SKM-1 (cell line): ENCODE measurements around the gene RTEL1.
"Not testable (repeated sequence)": the region's sequence is repeated elsewhere in the genome, so short reads cannot be mapped to it uniquely, and the experiment has no call there.

ENCODE experiments used
- DNase-seq: peaks from one replicate; lab custom pipeline; 2025; ENCODE audit not compliant: unreplicated experiment; lab: John Stamatoyannopoulos, UW

Gene RTEL1

GRCh38 chr20:63708301-63709148 lies 50.4 kb downstream of the RTEL1 start:
- DNase-seq: no peak

DNA sequence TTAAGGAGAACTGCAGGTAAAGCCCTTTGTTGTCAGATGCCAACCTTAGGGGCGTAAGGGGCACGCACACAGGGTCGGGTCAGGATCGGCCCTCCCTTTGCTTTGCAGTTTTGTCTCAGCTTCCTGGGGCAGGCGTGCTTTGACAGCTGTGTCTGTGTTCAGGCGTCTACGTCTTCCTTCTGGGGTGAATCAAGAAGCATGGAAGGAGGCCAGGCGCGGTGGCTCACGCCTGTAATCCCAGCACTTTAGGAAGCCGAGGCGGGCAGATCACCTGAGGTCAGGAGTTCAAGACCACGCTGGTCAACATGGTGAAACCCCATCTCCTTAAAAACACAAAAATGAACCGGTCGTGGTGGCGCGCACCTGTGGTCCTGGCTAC lies 51.0 kb downstream of the RTEL1 start:
- no peak for DNase-seq

GRCh38 chr20:63711085-63711645 lies 53.1 kb downstream of the RTEL1 start:
- DNase-seq: no peak

GRCh38 chr20:63712191-63712590 lies 54.1 kb downstream of the RTEL1 start:
- DNase-seq: no peak

DNA sequence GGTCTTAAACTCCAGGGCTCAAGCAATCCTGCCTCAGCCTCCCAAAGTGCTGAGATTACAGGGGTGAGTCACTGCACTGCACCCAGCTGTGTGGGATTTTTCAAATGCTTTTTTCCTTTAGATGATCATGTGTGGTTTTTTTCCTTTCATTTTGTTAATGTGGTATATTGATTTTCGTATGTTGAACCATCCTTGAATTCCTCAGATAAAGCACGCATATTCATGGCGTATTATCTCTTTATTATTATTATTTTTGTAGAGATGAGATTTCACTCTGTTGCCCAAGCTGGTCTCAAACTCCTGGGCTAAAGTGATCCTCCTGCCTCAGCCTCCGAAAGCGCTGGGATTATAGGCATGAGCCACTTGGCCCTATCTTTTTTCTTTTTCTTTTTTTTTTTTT lies 56.7 kb downstream of the RTEL1 start:
- no peak for DNase-seq

GRCh38 chr20:63718996-63719395 lies 60.9 kb downstream of the RTEL1 start:
- no peak for DNase-seq

DNA sequence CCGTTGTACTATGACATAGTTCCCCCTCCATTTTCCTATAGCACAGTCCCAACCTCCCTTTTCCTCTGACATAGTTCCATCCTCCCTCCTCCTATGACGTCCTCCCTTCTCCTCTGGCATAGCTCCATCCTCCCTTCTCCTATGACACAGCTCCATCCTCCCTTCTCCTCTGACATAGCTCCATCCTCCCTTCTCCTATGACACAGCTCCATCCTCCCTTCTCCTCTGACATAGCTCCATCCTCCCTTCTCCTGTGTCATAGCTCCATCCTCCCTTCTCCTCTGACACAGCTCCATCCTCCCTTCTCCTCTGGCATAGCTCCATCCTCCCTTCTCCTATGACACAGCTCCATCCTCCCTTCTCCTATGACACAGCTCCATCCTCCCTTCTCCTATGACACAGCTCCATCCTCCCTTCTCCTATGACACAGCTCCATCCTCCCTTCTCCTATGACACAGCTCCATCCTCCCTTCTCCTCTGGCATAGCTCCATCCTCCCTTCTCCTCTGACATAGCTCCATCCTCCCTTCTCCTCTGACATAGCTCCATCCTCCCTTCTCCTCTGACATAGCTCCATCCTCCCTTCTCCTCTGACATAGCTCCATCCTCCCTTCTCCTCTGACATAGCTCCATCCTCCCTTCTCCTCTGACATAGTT lies 65.0 kb downstream of the RTEL1 start:
- DNase-seq: not testable (repeated sequence)

DNA sequence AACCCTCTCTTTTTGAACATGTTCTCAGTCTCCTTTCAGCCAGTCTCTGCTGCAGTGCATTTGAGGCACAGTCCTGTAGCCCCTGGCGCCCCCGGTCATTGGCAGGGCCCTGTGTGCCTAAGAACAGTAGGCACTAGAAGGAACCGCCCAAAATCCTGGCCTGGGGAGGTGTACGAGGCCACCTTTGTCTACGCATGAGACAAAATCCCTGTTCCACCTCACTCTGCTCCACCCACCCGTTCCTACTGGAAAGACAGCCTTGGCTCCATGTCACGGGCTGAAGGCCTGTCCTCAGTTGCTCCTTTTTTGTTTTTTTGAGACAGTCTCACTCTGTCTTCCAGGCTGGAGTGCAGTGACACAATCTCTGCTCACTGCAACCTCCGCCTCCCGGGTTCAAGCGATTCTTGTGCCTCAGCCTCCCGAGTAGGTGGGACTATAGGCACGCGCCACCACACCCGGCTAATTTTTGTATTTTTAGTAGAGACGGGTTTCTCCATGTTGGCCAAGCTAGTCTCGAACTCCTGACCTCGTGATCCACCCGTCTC lies 72.1 kb downstream of the RTEL1 start:
- not testable (repeated sequence) for DNase-seq

DNA sequence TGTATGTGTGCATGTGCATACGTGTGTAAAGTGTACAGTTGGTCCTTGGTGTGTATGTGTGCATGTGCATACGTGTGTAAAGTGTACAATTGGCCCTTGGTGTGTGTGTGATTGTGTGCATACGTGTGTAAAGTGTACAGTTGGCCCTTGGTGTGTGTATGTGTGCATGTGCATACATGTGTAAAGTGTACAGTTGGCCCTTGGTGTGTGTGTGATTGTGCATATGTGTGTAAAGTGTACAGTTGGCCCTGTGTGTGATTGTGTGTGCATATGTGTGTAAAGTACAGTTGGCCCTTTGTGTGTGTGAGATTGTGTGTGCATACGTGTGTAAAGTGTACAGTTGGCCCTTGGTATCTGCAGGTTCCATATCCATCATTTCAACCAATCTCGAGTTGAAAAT lies 73.3 kb downstream of the RTEL1 start:
- no peak for DNase-seq

GRCh38 chr20:63732118-63733095 lies 74.3 kb downstream of the RTEL1 start:
- no peak for DNase-seq

GRCh38 chr20:63733117-63733516 lies 75.0 kb downstream of the RTEL1 start:
- no peak for DNase-seq

DNA sequence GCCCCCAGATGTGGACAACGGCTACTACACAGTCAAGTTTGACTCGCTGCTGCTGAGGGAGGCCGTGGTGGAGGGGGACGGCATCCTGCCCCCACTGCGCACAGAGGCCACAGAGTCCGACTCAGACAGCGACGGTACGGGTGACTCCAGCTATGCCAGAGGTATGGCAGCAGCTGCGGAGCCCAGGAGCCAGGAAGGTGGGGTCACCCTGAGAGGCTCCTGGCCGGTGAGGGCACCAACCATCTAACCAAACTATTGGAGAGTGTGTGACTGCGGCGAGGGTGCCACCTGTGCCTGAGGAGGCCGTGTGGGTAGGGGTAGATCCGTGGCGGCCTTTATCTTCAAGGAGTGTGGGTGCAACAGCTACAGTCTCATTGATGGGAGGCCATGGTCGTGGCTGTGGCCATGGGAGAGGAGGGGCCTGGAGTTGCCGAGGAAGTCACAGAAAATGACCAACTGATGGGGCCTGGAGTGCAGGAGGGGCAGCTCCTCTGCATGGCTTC lies 75.5 kb downstream of the RTEL1 start:
- no peak for DNase-seq

DNA sequence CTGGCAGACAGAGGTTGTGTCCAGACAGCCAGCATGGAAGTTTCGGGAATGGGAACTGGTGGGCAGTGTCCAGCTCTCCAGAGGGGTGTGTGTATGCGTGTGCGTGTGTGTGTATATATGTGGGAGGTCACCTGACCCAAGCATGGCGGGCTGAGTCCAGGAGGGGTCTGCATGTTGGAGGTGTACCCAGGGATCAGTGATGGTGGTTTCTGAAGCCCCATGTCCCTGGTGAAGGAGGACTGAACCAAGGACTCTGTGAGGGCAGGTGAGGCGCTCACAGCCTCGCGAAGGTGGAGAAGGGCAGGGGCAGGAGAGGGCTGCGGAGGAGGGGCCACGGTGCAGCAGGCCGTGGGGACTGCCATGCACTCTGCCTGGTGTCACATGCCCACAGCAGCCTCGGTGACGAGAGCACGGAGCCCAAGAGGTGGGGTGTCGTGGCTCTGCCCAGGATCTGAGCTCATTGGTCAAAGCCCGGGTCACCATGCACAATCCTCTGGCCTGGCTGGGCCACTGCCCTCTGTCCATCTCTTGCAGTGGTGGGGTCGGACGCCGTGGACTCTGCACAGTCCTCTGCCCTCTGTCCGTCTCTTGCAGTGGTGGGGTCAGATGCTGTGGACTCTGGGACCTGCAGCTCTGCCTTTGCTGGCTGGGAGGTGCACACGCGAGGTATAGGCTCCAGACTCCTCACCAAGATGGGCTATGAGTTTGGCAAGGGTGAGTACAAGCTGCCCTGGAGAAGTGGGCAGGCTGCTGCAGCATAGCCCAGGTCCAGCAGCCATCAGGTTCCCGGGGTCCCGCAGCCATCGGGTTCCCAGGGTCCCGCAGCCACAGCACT lies 76.2 kb downstream of the RTEL1 start:
- DNase-seq: no peak

DNA sequence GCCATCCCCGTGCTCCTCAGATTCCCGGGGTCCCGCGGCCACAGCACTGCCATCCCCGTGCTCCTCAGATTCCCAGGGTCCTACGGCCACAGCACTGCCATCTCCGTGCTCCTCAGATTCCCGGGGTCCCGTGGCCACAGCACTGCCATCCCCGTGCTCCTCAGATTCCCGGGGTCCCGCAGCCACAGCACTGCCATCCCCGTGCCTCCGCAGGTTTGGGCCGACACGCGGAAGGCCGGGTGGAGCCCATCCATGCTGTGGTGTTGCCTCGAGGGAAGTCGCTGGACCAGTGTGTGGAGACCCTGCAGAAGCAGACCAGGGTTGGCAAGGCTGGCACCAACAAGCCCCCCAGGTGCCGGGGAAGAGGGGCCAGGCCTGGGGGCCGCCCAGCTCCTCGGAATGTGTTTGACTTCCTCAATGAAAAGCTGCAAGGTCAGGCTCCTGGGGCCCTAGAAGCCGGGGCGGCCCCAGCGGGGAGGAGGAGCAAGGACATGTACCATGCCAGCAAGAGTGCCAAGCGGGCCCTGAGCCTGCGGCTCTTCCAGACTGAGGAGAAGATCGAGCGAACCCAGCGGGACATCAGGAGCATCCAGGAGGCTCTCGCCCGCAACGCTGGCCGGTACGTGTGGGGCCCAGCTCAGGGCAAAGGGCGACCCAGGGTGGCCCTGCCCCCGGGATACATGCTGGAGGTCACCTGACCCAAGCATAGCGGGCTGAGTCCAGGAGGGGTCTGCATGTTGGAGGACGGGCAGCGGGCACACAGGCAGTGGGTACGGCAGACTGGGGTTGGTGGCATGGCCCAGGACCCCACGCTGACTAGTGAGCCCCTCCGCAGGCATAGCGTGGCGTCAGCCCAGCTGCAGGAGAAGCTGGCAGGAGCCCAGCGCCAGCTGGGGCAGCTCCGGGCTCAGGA lies 77.1 kb downstream of the RTEL1 start:
- DNase-seq: no peak

- DNase-seq: no peak
Measured at GRCh38 chr20:63735859-63736718, 78.0 kb downstream of the RTEL1 start, which contains the start of gene LIME1. Gene LIME1, plus strand, starts transcription at chr20:63736664. Its CDS starts 886 bp downstream, at chr20:63737550.

DNA sequence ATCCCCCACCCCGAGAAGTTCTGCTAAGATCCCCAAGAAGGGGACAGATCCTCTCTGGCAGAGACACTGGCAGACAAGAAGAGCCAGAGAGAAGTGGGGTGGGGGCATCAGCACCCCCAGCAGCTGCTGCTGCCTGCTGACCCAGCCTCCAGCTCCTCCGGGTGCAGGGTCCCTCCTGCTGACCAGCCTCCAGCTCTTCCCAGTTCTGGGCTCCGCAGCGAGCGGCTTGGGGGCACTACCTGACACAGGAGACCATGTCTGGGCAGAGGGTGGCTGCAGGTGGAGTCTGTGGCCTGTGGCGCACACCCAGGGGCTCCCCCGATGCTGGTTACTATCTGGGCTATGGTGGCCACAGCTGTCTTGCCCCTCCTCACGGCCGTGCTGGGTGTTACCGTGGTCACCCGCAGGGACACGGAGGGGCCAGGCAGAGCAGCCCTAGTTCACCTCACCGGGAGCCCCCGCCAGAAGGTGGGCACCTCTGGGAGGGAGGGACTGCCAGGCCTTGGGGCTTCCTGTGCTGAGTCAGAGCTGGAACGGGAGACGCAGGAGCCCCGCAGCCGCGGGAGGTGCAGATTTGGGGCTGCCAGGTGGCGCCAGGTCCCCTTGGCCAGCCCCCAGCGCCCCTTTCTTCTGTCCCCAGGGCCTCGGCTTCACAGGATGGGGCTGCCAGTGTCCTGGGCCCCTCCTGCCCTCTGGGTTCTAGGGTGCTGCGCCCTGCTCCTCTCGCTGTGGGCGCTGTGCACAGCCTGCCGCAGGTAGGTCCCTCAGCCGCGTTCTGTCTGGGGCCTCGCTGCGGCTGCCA lies 79.0 kb downstream of the RTEL1 start:
- no peak for DNase-seq

GRCh38 chr20:63737695-63737944 lies 79.5 kb downstream of the RTEL1 start:
- no peak for DNase-seq
